Left ventricle myocardium inferior (tissue), 1 donor: ENCODE results near the gene RP9. TPM values are rescaled to one million over a fixed set of nuclear protein-coding genes. Genes with fewer than 3 reads are reported as not detected.

ENCODE experiments used
- DNase-seq: peaks from one replicate; pipeline ENCODE4 v3.0.0-alpha.2; 2020
- H3K27ac ChIP-seq: fragments of 200-600 bp; replicated peaks from 2 replicates; pipeline ENCODE4 v1.8.0; 2021
- H3K27me3 ChIP-seq: fragments of 200-600 bp; 2 replicates; pipeline ENCODE4 v1.8.0; 2021; ENCODE audit warnings: low read depth
- H3K36me3 ChIP-seq: fragments of 200-600 bp; 2 replicates; pipeline ENCODE4 v1.8.0; 2021
- H3K4me1 ChIP-seq: fragments of 200-600 bp; 2 replicates; pipeline ENCODE4 v1.8.0; 2021
- H3K4me3 ChIP-seq: fragments of 200-600 bp; 2 replicates; pipeline ENCODE4 v1.8.0; 2021; ENCODE audit warnings: mild to moderate bottlenecking, moderate library complexity
- H3K9me3 ChIP-seq: fragments of 200-600 bp; replicated peaks from 2 replicates; pipeline ENCODE4 v1.8.0; 2021
- CTCF ChIP-seq: fragments of 200-600 bp; IDR thresholded peaks from 2 replicates; pipeline ENCODE4 v1.8.0; 2021; ENCODE audit warnings: antibody characterized with exemption, mild to moderate bottlenecking, borderline replicate concordance
- intact Hi-C: fragments of 100-400 bp; cut with micrococcal nuclease; formaldehyde crosslinking; loops from one replicate; pipeline ENCODE4 v1.11.0; 2022
- total RNA-seq: library from RNA; stranded (reverse); fragmentation: NEBNext Ultra II Directional; extraction: Animal tissue kit (Norgen Biotek cat#: 25700); gene quantifications from one replicate; pipeline ENCODE4 v1.2.1, GENCODE V29; 2021
- donor health status: DM: no; HTN: yes; CAD: no; lungs with severe emphysema.

Gene RP9
- total RNA-seq, 1 donor from 2014 or later: 20.2 TPM

GRCh38 chr7:33130184-33130583, 21.0 kb upstream of the RP9 start:
- intact Hi-C loops: no loop called here
- TF ChIP-seq CTCF: no peak
- no peak overlapping the region for H3K27ac ChIP-seq
- H3K4me3 ChIP-seq: peak overlapping the region; percentile 80
- peaks cover 6% of the 10 kb centered on the region for H3K9me3 ChIP-seq
- H3K27me3 ChIP-seq: no peaks in the 10 kb centered on the region
- DNase-seq: no peak
- peaks cover 4% of the 10 kb centered on the region for H3K36me3 ChIP-seq
- peaks cover 34% of the 10 kb centered on the region for H3K4me1 ChIP-seq

- no peak for DNase-seq
- H3K27ac ChIP-seq: peak overlapping the region; percentile 86
- no peaks in the 10 kb centered on the region for H3K27me3 ChIP-seq
- no peak for TF ChIP-seq CTCF
- intact Hi-C loops: no loop called here
- no peaks in the 10 kb centered on the region for H3K36me3 ChIP-seq
- peak overlapping the region; percentile 80 for H3K4me3 ChIP-seq
- H3K4me1 ChIP-seq: peaks cover 34% of the 10 kb centered on the region
- H3K9me3 ChIP-seq: peaks cover 2% of the 10 kb centered on the region
These were observed 20.6 kb upstream of the RP9 start for GRCh38 chr7:33129806-33130153.

- Histone ChIP-seq H3K4me1 (peaks cover 34% of the 10 kb centered on the region), H3K4me3 (peak within 1 kb of the TSS; percentile 80), H3K9me3 (no peaks in the 10 kb centered on the region), H3K27me3 (no peaks in the 10 kb centered on the region), H3K27ac (peak within 1 kb of the TSS; percentile 86), H3K36me3 (no peaks in the 10 kb centered on the region)
- peak; percentile 16 for TF ChIP-seq CTCF
- peak; percentile 95 for DNase-seq
- intact Hi-C loops: no loop called here
These were observed 20.0 kb upstream of the RP9 start, which contains the start of gene BBS9 for GRCh38 chr7:33128990-33129805. TSS of gene BBS9 (plus strand) at chr7:33129564. CDS start at chr7:33146253, 16,689 bp downstream.

- no peaks in the 10 kb centered on the region for H3K9me3 ChIP-seq
- H3K4me1 ChIP-seq: peaks cover 34% of the 10 kb centered on the region
- TF ChIP-seq CTCF: no peak
- H3K4me3 ChIP-seq: peak overlapping the region; percentile 80
- H3K36me3 ChIP-seq: no peaks in the 10 kb centered on the region
- H3K27ac ChIP-seq: peak overlapping the region; percentile 86
- DNase-seq: no peak
- intact Hi-C loops: no loop called here
- H3K27me3 ChIP-seq: no peaks in the 10 kb centered on the region
These were observed 19.4 kb upstream of the RP9 start for GRCh38 chr7:33128631-33128989.

- no peak for DNase-seq
- Histone ChIP-seq H3K36me3 (no peaks in the 10 kb centered on the region), H3K4me1 (peaks cover 30% of the 10 kb centered on the region), H3K27ac (no peak overlapping the region), H3K4me3 (no peak overlapping the region), H3K27me3 (no peaks in the 10 kb centered on the region), H3K9me3 (no peaks in the 10 kb centered on the region)
- TF ChIP-seq CTCF: no peak
- intact Hi-C loops: no loop called here
These were observed 17.9 kb upstream of the RP9 start for GRCh38 chr7:33127085-33127484.
